Retina (tissue), 1 donor: Measurements from ENCODE around the gene ENTPD1.
"Not testable (repeated sequence)": the region's sequence is repeated elsewhere in the genome, so short reads cannot be mapped to it uniquely, and the experiment has no call there.

Source experiments
- DNase-seq: peaks from one replicate; pipeline ENCODE4 v3.0.0-alpha.2; 2016

Gene ENTPD1

GRCh38 chr10:95798096-95798855 is 42.3 kb downstream of the ENTPD1 start:
- DNase-seq: no peak

DNA sequence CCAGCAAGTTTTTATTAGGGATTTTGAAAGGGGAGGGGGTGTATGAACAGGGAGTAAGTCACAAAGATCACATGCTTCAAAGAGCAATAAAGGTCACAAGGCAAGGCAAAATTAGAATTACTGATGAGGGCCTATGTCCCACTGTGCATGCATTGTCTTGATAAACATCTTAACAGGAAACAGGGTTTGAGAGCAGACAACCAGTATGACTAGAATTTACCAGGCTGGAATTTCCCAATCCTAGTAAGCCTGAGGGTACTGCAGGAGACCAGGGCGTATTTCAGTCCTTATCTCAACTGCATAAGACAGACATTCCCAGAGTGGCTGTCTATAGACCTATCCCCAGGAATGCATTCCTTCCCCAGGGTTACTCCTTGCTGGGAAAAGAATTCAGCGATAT is 44.3 kb downstream of the ENTPD1 start:
- DNase-seq: not testable (repeated sequence)

DNA sequence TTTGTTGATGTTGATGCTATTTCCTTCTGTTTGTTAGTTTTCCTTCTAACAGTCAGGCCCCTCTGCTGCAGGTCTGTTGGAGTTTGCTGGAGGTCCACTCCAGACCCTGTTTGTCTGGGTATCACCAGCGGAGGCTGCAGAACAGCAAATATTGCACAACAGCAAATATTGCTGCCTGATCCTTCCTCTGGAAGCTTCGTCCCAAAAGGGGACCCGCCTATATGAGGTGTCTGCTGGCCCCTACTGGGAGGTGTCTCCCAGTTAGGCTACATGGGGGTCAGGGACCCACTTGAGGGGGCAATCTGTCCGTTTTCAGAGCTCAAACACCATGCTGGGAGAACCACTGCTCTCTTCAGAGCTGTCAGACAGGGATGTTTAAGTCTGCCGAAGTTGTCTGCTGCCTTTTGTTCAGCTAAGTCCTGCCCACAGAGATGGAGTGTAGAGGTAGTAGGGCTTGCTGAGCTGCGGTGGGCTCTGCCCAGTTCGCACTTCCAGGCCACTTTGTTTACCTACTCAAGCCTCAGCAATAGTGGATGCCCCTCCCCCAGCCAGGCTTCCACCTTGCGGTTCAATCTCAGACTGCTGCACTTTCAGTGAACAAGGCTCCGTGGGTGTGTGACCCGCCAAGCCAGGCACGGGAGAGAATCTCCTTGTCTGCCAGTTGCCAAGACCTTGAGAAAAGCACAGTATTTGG is 50.9 kb downstream of the ENTPD1 start:
- DNase-seq: not testable (repeated sequence)

DNA sequence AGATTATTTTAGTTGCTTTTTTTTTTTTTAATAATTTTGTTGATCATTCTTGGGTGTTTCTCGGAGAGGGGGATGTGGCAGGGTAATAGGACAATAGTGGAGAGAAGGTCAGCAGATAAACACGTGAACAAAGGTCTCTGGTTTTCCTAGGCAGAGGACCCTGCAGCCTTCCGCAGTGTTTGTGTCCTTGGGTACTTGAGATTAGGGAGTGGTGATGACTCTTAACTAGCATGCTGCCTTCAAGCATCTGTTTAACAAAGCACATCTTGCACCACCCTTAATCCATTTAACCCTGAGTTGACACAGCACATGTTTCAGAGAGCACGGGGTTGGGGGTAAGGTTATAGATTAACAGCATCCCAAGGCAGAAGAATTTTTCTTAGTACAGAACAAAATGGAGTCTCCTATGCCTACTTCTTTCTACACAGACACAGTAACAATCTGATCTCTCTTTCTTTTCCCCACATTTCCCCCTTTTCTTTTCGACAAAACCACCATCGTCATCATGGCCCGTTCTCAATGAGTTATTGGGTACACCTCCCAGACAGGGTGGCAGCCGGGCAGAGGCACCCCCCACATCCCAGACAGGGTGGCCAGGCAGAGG is 52.8 kb downstream of the ENTPD1 start:
- not testable (repeated sequence) for DNase-seq

DNA sequence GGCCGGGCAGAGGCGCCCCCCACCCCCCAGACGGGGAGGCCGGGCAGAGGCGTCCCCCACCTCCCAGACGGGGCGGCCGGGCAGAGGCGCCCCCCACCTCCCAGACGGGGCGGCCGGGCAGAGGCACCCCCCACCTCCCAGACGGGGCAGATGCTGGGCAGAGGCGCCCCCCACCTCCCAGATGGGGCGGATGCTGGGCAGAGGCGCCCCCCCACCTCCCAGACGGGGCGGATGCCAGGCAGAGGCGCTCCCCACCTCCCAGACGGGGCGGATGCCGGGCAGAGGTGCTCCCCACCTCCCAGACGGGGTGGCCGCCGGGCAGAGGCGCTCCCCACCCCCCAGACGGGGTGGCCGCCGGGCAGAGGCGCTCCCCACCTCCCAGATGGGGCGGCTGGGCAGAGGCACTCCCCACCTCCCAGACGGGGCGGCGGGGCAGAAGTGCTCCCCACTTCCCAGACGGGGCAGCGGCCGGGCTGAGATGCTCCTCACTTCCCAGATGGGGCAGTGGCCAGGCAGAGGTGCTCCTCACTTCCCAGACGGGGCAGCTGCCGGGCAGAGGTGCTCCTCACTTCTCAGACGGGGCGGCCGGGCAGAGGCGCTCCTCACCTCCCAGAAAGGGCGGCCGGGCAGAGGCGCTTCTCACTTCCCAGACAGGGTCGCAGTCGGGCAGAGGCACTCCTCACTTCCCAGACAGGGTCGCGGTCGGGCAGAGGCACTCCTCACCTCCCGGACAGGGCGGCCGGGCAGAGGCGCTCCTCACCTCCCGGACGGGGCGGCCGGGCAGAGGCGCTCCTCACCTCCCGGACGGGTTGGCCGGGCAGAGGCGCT is 53.6 kb downstream of the ENTPD1 start:
- DNase-seq: no peak

DNA sequence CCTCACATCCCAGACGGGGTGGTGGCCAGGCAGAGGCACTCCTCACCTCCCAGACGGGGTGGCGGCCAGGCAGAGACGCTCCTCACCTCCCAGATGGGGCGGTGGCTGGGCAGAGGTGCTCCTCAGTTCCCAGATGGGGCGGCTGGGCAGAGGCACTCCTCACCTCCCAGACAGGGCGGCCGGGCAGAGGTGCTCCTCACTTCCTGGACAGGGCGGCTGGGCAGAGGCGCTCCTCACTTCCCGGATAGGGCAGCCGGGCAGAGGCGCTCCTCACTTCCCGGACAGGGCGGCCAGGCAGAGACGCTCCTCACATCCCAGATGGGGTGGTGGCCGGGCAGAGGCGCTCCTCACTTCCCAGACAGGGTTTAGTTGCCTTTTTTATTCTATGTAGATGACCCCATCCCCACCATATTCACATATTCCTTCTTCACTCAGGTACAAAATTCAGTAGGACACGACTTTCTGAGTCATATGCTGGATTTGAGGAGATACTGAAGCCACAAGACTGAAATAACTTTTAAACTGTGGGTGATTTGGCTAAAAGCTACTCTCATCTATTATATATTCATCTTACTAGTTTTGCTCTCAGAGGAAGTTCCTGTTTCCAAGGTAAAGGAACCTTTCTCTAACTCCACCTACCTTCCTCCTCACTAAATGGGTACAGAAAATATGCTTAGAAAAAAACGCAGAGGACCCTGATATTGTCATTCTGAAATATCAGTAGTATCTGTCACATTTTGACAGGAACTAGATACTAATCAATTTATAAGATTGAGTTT is 54.4 kb downstream of the ENTPD1 start:
- no peak for DNase-seq

DNA sequence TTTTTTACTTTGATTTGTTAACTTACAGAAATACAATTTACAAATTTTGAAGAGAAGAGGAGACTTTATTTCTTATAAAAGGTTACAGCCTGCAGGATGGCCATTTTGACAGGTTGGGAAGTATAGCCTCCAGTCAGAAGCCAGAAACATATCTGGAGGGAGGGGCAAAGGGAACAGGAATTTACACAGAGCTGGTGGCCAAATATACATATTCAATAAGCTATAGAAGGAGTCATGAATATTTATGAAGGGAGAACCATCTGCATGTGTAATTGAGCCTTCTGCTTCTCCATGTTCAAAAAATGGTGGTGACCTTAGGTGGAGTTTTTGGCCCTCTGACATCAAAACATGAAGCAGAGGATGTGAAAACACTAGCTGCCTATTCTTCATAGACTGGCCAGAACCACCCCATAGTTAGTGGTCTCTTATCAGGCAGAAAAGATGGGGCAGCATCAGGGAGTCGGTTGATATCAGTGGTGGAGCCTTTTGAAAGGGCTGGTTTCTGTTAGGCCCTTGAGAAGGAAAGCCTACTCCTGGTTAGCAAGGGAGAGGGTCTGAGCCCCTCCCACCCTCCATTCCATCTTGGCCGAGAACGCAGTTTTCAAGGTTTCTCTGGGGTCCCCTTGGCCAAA is 57.2 kb downstream of the ENTPD1 start:
- no peak for DNase-seq

GRCh38 chr10:95814011-95814727 is 58.2 kb downstream of the ENTPD1 start:
- DNase-seq: no peak

- no peak for DNase-seq
Observed at GRCh38 chr10:95815133-95815532, 59.2 kb downstream of the ENTPD1 start.

DNA sequence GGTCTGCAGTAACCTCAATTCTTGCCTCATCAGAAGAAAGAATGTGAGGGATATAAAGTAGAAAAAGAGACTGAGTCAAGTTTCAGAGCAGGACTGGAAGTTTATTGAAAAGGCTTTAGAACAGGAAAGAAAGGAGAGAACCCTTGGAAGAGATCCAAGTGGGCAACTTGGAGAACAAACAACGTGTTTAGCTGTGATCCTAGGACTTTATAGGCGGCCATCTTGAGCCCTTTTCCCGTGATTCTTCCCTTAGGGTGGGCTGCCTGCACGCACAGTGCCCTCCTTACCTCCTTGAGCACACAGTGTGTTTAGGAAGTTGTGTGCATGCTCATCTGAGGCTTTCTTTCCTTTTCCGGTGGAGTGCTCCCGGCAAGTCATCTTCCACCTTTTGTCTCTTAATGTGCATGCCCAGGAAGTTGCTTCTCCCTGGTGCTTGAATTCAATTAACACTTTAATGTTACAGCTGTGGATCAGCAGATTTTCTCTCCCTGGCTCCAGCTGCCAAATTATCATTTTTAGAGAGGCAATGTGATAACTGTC is 59.8 kb downstream of the ENTPD1 start:
- no peak for DNase-seq

GRCh38 chr10:95818010-95818409 is 62.0 kb downstream of the ENTPD1 start:
- DNase-seq: no peak

GRCh38 chr10:95818668-95819067 is 62.7 kb downstream of the ENTPD1 start:
- no peak for DNase-seq

GRCh38 chr10:95819620-95820329 is 63.8 kb downstream of the ENTPD1 start:
- no peak for DNase-seq

DNA sequence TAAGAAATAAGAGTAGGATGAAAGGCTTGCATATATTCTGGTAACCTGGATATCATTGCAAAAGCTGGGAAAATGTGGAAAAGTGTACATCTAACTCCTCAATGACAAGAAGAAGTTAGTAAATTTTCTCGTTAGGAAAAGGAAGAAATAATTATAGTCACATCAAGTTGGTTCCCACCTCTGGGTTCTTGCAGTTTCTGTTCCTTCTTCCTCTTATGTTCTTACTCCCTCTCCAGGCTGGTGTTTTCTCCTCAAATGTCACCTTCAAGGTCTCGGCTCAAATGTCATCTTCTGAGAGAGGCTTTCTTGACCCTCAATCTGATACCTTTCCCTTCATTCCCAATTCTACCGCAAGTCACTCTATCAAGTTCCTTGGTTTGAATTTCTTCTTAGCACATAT is 64.4 kb downstream of the ENTPD1 start:
- no peak for DNase-seq

DNA sequence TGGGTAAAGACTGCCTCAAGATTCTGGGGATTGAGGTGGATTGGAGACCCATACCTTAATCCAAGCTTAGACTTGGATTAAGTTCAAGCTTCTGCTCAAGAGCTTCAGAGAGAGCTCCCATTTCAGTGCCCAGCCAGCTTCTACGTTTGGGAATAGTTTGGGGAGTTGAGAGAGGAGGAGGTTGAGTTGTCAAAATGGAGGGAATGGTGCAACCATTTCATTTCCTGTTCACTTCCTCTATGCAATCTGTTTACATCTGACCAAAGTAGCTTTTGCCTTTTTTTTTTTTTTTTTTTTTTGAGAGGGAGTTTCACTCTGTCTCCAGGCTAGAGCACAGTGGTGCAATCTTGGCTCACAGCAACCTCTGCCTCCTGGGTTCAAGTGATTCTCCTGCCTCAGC is 65.8 kb downstream of the ENTPD1 start:
- no peak for DNase-seq

GRCh38 chr10:95830044-95830443 is 74.1 kb downstream of the ENTPD1 start:
- DNase-seq: no peak

DNA sequence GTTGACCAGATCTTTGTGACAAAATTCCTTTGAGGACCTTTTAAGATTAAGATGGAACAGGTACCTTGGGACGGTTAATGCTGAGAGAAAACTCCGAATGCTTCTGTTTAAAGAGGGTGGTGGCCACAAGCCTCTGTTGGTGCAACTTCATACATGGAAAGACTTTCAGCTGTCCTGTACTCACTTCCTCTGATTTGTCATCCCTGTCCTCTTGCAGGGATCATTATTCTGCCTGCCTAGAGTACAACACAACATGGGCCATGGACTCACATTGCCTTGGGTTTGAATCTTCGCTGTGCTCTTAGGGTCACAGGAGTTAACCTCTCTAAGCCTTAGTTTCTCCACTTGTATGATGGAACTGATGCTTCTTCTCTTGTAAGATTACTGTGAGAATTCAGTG is 75.1 kb downstream of the ENTPD1 start:
- DNase-seq: no peak

DNA sequence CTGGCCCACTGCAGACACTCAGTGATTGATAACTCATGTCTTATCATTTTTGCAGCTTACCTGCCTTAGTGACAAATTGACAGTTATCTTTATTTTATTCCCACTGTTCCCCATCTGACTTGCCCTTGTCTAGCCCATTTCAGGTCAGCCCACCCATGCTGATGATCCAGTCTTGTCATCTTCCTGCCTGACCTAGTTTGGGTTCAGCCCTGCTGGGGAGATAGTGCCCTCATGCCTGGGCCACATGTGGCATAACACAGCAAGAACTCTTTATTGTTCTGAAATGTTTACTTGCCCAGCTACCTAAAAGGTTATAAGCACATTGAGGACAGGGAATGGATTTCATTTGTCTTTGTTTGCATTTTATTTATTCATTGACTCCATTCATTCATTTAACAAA is 75.6 kb downstream of the ENTPD1 start:
- DNase-seq: no peak

DNA sequence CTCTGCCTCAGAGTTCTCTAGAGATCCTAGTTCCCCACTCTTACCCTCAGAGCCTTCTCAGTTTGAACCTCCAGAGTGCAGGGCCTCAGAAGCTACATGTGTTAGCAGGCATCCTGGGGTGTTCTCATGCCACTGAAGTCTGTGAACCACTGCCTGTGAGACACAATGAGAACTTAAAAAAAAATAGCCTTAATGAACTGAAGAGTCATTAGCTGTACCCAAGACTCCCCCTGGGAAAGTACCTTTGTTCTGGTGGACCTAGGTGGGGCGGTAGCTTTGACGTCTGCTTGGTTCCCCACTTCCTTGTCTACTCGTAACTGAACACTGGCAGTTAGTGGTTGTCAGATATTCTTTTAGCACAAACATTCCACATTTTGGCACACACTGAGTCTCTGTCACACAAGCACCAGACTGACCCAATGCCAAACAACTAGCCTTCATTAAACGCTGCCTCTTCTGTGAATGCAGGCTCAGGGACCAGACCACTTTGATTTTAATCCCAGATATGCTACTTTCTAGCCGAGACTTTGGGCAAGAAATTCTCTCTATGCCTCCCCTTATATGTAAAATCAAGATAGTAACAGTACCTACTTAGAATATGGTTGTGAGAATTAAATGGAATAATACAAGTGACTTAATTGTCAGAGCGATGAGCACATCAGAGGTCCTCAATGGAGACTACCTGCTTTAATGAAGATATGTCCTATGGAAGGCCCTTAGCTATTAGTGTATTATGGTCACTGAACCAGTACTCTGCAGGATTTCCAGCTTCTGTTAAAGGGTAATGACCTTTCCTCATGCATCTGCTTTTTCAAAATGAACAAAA is 76.5 kb downstream of the ENTPD1 start:
- DNase-seq: no peak
